Choroid plexus epithelial cell (primary cell): ENCODE results near the gene ASZ1.

ENCODE experiments used
- DNase-seq: peaks from one replicate; pipeline ENCODE4 v3.0.0-alpha.2; 2010; ENCODE audit warnings: low read depth
- H3K4me3 ChIP-seq: 2 replicates; pipeline ENCODE4 v1.5.1; 2011; ENCODE audit warnings: low read depth, mild to moderate bottlenecking, control low read depth, low read length, moderate library complexity
- TF ChIP-seq, protein P1 (sequence below): conservative IDR thresholded peaks from 2 replicates; pipeline ENCODE4 v1.5.1; 2011; ENCODE audit warnings: low read depth, mild to moderate bottlenecking, control low read depth, inconsistent platforms, low read length, moderate library complexity

ASZ1 gene

DNA sequence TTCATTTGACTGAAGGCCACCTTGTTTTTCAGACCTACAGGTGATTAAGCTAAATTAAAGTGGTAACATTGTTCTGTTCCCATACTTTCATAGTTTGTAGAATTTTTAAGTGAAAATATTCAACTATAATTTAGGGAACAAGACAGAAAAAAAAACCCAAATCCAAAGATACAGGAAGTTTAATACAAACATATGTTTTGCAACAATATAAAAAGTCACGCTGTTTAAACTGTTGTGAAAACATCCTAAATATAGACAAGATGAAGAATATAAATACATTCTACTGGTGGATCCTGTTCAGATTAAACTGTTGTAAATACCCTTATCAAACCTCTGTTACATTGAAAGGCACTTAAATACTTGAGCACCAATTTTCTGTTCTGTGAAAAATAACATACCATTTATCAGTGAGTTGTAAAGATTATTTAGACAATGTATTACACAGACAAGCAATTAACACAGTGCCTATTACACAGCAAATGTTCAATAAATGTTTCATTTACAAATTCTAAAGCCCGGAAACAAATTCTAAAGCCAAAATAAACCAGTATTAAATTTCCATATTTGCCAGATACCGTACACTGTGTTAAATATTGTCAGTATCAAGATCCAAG lies 14.2 kb downstream of the ASZ1 start:
- TF ChIP-seq, protein P1, sequence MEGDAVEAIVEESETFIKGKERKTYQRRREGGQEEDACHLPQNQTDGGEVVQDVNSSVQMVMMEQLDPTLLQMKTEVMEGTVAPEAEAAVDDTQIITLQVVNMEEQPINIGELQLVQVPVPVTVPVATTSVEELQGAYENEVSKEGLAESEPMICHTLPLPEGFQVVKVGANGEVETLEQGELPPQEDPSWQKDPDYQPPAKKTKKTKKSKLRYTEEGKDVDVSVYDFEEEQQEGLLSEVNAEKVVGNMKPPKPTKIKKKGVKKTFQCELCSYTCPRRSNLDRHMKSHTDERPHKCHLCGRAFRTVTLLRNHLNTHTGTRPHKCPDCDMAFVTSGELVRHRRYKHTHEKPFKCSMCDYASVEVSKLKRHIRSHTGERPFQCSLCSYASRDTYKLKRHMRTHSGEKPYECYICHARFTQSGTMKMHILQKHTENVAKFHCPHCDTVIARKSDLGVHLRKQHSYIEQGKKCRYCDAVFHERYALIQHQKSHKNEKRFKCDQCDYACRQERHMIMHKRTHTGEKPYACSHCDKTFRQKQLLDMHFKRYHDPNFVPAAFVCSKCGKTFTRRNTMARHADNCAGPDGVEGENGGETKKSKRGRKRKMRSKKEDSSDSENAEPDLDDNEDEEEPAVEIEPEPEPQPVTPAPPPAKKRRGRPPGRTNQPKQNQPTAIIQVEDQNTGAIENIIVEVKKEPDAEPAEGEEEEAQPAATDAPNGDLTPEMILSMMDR: no peak
- no peak overlapping the region for H3K4me3 ChIP-seq
- no peak for DNase-seq

DNA sequence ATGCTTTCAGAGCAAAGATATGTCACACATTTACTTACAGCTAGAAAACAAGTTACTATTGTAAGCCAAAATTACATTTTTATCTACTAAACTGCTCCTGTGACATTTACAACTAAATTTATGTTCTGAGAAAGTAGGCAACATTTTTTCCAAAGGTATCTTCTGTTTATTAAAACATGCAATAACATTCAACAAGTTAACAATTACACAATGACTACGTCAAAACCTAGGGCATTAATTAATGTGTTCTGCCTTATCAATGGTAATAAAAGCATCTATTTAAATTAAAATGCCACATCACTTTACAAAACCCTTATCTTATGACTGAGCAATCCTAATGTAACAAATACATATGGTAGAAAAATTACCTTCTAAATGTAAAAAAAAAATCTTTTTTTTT lies 14.9 kb downstream of the ASZ1 start:
- no peak overlapping the region for H3K4me3 ChIP-seq
- no peak for DNase-seq
- TF ChIP-seq, protein P1: no peak

DNA sequence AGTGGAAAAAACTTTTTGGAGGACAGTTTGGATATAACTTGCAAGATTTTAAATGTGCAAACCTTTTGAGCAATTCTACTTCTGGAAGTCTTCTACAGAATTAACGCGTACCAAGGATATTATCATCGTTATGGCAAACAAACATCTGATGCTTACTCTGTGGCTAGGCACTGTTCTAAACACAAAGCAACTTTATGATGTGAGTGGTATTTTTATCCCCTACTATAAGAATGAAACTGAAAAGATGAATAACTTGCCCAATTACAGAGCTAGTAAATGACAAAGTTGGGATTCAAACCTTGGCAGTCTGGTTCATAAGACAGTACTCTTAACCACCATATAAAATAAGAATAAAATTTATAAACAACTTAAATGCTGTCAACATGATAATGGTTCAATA lies 15.8 kb downstream of the ASZ1 start:
- no peak for DNase-seq
- H3K4me3 ChIP-seq: no peak overlapping the region
- TF ChIP-seq, protein P1: no peak

DNA sequence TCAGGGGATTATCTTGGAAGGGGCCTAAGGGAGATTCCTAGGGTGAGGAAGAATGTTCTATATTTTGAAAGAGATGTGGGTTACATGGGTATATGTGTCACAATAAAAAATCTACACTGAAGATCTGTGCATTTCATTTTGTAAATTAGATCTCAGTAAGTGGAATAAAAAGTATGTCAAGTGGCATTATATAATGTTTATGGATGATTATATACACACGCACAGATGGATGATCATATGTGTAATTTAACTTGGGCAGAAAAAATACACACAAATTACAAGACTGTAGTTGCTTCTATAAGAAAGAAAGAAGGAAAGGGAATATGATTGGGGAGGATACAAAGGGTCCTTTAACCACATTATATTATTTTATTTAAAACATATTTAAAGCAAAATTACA lies 18.5 kb downstream of the ASZ1 start:
- no peak overlapping the region for H3K4me3 ChIP-seq
- TF ChIP-seq, protein P1: no peak
- DNase-seq: no peak

DNA sequence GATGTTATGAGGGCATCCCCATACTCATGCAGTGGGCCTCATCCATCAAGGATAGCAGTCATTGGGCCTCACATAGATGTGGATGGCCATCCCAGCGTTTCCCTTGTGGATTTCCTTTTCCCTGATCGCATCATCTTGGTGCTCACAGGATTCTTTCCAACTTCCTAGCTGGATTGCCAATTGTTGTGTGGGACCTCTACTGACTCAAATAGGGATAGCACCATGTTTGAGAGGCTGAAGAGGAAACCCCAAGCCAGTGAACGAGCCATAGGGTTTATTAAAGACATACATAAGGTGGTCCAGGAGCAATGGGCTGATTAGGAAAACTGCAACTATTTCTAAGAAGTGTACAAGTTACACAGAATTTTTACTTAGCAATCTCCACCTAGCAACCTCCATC lies 21.8 kb downstream of the ASZ1 start:
- TF ChIP-seq, protein P1: peak; percentile 15
- H3K4me3 ChIP-seq: no peak overlapping the region
- no peak for DNase-seq

DNA sequence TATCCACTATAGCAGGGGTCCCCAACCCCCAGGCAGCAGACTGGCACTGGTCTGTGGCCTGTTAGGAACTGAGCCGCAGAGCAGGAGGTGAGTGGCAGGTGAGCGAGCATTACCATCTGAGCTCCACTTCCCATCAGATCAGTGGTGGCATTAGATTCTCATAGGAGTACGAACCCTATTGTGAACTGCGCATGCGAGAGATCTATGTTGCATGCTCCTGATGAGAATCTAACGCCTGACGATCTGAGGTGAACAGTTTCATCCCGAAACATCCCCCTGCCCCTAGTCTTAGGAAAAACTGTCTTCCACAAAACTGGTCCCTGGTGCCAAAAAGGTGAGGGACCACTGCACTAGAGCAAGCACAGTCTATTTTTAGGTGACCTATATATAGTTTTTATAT lies 23.6 kb downstream of the ASZ1 start:
- no peak for DNase-seq
- H3K4me3 ChIP-seq: no peak overlapping the region
- TF ChIP-seq, protein P1: no peak

DNA sequence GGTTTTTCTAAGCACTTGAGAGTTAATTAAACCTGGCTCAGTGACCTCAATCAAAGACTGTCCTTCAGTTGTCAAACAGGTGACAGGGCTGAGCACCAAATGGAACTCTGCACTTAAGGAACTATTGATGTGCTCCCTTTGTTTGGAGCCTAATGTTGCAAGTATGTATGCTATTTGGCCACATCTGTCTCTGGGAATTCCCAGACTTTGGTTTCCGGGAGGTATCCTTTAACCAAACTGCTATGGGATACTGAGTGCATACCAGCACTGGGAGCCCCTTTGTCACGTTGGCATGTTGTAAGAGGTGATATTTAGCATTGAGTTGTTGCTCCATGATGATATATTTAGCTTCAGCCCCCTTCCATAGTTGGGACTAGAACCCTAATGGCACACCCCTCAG lies 25.2 kb downstream of the ASZ1 start:
- TF ChIP-seq, protein P1: no peak
- no peak overlapping the region for H3K4me3 ChIP-seq
- DNase-seq: peak; percentile 9
